K562 (cell line): Measurements from ENCODE around the gene GPC1.

ENCODE experiments used
- MNT ChIP-seq, 2 experiments: fragments of 450-650 bp; conservative IDR thresholded peaks; 2 replicates each; pipeline ENCODE4 v1.6.1; 2017; ENCODE audit warnings: mild to moderate bottlenecking in 2 of 2, moderate library complexity in 2 of 2
- NCOA1 ChIP-seq: fragments of 450-650 bp; IDR thresholded peaks from 2 replicates; pipeline ENCODE4 v1.6.1; 2016; ENCODE audit warnings: low read depth
- POLR2A ChIP-seq: fragments of 450-650 bp; conservative IDR thresholded peaks from 2 replicates; pipeline ENCODE4 v1.6.1; 2016

DNA sequence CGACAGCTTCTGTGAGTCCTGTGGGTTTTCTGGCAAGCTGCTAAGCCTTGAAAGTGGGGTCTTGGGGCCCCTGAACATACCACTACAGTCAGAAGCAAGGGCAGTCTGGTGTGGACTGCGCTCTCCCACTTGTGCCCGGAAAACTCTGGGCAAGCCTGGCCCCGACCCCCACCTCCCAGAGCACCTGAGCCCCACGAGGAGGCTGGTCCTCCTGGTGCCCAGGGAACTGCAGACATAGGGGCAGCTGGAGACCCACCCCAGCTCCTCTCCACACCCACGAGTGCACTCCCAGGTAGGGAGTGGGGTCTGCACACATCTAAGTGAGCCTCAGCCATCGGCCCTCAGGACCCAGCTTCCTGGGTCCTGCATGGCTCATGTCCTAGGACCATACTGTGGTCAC, 16.2 kb upstream of the GPC1 start:
- TF ChIP-seq MNT (conservative IDR thresholded peaks at IDR 0.05) (no peak), POLR2A (no peak), NCOA1 (no peak)
